GM18870 (cell line): ENCODE results near the gene SYT17.

Experiments
- ATAC-seq: cut with Tn5 transposase; IDR thresholded peaks from one replicate; pipeline ENCODE4 v1.9.1; 2021; ENCODE audit warnings: moderate library complexity; ENCODE audit not compliant: unreplicated experiment

The SYT17 gene

GRCh38 chr16:19167710-19168370 is at the start of gene SYT17:
Gene SYT17 (plus strand): TSS chr16:19168240. CDS start chr16:19168647, 407 bp downstream.
- ATAC-seq, result no peak

- no peak for ATAC-seq
These were observed 49.1 kb upstream of the SYT17 start for GRCh38 chr16:19118938-19119431.

DNA sequence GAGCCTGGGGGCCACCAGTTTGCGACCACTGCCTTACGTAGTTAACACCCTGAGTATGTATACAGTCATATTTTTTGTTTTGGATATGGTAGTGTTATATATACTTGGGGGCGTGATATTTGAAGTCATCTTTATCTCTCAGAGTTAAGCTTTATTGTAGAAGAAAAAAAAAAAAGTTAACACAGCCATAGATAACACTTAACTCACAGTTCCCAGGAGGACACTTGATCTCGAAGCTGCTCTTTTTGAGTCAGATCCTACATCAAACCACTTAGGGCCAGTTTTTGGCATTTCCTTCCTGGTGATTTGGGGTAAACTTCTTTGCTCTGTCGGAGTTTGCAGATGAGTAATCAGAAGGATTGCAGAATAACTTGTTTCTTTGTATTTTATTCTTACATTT is 48.5 kb upstream of the SYT17 start:
- no peak for ATAC-seq

DNA sequence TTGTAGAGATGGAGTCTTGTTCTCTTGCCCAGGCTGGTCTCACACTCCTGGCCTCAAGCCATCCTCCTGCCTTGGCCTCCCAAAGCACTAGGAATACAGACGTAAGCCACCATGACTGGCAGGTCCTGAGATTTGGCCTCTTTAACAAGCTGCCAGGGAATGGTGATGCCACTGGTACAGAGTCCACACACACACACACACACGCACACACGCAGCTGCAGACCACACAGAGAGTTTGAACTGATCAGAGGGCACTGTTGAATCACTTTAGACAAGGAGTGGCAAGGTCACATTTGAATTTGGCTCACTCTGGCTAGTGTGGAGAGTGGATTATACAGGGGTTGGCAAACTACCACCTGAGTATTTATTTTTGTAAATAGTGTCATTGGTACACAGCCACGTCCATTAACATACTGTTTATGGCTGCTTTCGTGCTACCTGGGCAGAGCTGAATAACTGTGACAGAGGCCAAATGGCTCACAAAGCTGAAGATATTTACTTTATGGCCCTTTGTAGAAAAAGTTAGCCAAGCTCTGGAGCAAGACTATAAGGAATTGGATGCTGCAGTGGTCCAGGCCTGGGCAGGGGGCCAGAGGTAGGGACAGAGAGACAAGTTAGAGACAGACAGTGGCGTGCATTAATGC is 44.4 kb upstream of the SYT17 start:
- ATAC-seq, result no peak

GRCh38 chr16:19126300-19126699 is 41.7 kb upstream of the SYT17 start:
- ATAC-seq, result no peak

DNA sequence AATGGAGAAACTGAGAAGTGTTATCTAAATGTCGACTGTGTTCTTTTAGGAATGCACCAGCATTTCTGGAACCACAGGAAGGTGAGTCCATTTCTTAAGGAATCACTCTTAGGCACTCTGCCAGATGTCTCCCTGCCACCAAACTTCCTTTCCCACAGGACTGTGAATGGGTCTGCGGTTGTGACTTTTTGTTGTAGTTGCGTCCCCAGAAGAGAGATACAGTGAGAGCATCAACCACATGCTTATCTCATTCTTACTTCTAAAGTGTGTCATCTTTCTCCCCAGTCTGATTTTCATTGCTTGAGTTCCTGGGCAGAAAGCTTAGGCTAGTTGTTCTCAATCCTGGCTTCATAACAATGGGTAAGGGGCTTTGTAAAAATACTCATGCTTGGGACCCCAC is 40.8 kb upstream of the SYT17 start:
- no peak for ATAC-seq

- no peak for ATAC-seq
These were observed 40.3 kb upstream of the SYT17 start for GRCh38 chr16:19127674-19128131.

- ATAC-seq, result no peak
These were observed 39.4 kb upstream of the SYT17 start for GRCh38 chr16:19128454-19129200.

DNA sequence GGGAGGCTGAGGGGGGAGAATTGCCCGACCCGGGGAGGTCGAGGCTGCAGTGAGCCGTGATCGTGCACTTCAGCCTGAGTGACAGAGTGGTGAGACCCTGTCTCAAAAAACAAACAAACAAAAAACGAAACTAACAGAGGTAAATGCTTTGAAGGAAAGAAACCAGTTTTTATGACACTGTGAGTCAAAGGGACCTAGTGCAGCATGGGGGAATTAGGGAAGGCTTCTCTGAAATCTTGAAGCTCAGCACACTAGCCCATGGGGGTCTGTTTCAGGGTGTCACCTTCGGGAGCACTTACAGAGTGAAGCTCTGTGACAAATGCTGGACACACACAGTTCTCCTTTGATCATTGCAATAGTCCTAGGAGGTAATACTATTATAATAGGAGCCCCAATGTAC is 37.7 kb upstream of the SYT17 start:
- ATAC-seq, result no peak

DNA sequence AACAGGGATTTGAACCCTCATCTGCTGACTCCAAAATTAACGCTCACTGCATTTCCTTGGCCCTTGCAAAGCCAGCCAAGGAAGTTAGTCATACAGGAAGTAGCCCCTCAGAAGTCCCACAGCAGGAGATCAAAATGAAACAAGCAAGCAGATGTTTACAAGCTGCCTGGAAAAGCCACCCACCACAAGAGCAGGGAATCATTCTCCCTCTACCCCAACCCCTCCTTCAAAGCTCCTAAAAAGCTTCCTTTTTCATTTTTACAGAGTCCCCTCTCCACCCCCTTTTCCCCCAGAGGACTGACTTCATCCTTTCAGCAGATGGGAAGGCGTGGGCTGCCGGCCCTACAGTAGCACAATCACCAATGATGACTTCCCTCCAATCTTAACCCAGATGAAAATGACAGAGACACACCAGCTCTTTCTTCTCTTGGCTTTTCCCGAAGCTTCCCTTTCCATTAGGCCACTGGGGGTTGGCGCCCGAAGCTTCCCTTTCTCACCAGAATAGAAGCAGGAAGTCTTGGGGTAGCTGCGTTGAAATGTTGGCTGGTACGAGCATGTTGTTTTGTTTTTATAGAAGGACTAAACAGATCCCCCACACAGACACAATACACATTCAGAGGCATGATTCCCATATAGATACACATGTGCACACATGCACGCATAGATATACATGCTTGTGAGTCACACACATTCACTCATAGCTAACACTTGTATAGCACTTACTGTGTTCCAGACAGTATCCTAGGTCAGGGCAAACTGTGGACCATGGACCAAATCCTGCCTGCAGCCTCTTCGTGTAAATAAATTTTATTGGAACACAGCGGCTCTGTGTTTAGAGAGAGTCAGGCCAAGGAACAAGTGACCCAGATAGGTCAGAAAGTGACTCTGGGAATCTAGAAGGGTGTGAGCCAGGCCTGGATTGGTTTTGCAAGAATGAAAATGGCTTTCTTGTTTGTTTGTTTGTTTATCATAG is 36.9 kb upstream of the SYT17 start:
- no peak for ATAC-seq

DNA sequence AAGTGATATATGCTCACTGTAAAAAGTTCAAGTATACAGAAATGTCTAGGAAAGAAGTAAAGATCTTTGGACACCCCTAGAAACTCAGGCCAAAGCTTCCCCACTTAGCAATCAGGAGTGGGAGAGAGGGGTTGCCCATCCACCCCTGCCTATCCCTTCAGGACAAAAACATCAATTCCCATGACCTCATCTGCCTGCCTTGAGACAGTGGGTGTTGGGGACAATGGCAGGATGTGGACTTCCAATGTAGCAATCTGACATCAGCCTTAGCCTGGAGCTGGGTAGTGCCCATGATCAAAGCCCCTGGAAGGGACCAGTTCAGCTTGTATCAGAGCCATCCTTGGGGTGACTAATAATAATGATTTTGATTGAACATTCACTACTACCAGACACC is 36.2 kb upstream of the SYT17 start:
- no peak for ATAC-seq

GRCh38 chr16:19132255-19132654 is 35.8 kb upstream of the SYT17 start:
- no peak for ATAC-seq

- no peak for ATAC-seq
These were observed 35.1 kb upstream of the SYT17 start for GRCh38 chr16:19132898-19133297.

DNA sequence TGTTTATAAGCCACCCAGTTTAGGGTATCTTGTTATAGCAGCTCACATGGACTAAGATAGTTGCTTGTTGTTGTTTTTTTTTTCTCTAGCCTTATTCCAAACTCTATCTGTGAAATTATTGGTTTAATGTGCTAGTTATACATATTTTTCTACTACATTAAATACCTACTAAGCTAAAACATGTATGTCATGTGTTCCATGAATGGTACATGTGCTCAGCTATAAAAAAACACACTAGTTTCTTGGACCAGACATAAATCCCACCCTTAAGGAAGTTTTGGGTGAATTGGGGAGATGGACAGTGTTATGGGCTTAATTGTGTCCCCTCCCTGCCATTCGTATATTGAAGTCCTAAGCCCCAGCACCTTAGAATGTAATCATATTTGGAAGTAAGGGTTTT is 34.4 kb upstream of the SYT17 start:
- no peak for ATAC-seq

- no peak for ATAC-seq
These were observed 32.7 kb upstream of the SYT17 start for GRCh38 chr16:19135201-19135842.

DNA sequence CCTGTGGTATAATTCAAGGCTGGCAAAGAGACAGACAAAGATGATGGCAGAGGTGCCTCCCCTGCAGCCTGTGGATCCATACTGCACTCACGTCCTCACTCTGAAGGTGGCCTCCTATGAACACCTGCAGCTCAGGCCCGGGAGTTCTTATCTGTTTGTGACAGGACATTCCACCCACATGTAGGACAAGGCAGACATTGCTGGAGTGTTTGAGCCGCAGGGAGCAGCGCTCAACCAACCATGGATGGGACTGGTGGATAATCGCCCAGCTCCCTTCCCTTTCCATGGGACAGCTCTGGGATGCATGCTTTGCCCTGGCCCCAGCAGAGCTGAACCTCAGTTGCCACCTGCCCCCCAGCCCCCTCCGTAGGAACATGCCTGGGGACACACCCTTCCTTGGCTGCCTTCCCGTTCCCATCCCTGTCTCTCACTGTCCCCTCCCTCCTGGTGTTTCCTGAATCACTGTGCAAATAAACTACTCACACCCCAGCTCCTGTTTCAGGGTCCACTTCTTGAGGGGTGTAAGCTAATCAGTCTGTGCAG is 32.1 kb upstream of the SYT17 start:
- ATAC-seq, result no peak

DNA sequence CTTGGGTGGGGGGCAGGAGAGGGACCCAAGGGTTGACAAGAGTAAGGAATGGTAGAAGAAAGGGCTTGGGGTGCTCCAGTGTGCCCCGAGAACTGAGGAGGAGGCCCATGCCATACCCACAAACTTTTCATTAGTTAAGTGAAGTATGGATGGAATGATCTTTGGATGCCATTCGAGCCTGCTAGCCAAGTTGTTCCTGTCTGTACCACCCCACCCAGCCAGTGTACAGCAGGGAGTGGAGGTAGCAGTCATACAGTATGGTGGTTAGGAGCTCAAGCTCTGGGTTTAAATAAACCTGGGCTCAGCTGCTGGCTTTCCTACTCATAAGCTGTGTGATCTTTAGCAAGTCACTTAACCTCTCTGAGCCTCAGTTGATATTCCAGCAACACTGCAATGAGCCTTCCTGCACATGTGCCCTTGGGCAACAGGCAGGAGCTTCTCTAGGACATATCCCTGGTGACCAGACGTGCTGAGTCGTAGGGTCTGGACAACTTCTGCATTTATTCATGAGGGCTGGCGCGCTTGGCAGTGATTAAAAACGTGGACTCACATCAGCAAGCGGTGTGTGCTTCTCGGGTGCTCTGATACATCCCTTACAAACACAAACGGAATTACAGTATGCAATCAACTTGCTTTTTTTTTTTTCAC is 31.4 kb upstream of the SYT17 start:
- ATAC-seq, result no peak

DNA sequence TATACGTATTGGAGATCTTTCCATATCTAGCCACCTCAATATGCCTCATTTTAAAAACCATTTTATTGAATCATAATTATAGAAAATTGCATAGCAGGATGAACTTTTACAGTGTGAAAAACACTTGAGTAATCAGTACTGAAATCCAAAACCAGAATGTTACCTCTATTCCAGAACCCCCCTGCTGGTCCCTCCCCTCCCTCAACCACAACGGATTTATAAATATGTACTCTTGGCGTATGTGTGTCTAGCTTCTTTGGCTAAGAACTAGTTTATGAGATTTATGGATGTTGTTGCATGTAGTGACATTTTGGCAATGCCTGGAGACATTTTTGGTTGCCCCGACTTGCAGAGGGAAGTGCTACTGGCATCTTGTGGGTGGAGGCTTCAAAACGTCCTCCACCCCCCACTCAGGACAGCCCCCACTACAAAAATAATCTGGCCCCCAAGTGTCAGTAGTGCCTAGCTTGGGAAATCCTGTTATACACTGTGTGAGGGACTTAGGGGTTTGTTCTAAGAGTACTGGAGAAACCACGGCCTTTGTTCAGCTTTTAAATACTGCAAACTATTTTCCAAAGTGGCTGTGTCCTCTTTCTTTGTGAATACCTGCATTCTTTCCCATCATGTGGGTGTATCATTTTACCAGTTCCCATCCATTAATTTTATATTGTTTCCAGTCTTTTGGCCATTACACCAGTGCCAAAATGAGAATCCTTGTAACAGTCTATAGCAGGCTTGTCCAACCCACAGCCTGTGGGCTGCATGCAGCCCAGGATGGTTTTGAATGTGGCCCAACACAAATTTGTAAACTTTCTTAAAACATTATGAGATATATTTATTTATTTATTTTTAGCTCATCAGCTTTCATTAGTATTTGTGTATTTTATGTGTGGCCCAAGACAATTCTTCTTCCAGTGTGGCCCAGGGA is 30.6 kb upstream of the SYT17 start:
- ATAC-seq, result no peak
